Panc1 (cell line): Measurements from ENCODE around the gene PGAM1.

Experiments
- POLR2AphosphoS5 ChIP-seq: IDR thresholded peaks from 2 replicates; pipeline ENCODE4 v1.6.1; 2012; ENCODE audit warnings: mild to moderate bottlenecking, low read depth, low read length, moderate library complexity
- TCF7L2 ChIP-seq: IDR thresholded peaks from 2 replicates; pipeline ENCODE4 v1.6.1; 2011; ENCODE audit warnings: mild to moderate bottlenecking, low read depth, low read length, inconsistent platforms
- TF ChIP-seq, protein P1 (sequence below): fragments of 450-650 bp; IDR thresholded peaks from 2 replicates; pipeline ENCODE4 v1.5.1; 2017; ENCODE audit warnings: mild to moderate bottlenecking

DNA sequence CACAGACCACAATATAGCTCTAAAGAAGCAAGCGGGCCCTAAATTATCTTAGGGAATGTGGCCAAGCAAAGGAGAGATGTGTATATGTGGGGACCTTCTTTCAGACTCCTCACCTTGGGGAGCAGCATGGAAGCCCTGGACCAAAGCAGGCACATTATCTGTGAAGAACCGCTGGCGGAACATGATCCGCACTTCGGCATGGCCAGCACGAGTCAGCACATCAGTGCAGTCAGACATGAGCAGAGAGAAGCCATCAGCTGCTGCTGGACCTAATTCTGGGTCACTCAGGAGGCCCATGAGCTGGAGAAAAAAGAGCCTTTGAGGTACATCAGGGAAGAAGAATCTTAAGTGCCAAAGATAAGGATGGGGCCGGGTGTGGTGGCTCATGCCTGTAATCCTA, 33.9 kb downstream of the PGAM1 start:
- TF ChIP-seq POLR2AphosphoS5 (no peak), TCF7L2 (no peak)
- TF ChIP-seq, protein P1, sequence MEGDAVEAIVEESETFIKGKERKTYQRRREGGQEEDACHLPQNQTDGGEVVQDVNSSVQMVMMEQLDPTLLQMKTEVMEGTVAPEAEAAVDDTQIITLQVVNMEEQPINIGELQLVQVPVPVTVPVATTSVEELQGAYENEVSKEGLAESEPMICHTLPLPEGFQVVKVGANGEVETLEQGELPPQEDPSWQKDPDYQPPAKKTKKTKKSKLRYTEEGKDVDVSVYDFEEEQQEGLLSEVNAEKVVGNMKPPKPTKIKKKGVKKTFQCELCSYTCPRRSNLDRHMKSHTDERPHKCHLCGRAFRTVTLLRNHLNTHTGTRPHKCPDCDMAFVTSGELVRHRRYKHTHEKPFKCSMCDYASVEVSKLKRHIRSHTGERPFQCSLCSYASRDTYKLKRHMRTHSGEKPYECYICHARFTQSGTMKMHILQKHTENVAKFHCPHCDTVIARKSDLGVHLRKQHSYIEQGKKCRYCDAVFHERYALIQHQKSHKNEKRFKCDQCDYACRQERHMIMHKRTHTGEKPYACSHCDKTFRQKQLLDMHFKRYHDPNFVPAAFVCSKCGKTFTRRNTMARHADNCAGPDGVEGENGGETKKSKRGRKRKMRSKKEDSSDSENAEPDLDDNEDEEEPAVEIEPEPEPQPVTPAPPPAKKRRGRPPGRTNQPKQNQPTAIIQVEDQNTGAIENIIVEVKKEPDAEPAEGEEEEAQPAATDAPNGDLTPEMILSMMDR, result no peak
